BJ (cell line): ENCODE data around the gene COL9A2. TPM values are rescaled to one million over a fixed set of nuclear protein-coding genes. Genes with fewer than 3 reads are reported as not detected.

Source experiments
- CTCF ChIA-PET: fragments of 350-600 bp; formaldehyde crosslinking; extraction: SDS; loops from one replicate; lab custom pipeline; 2021; ENCODE audit warnings: antibody characterized with exemption, inconsistent platforms; lab: Yijun Ruan, JAX
- POLR2A ChIA-PET: fragments of 300-600 bp; sonication (Branson Sonifier 250); formaldehyde crosslinking; extraction: SDS; loops from one replicate; lab custom pipeline; 2021; ENCODE audit warnings: antibody characterized with exemption; lab: Charles Lee
- DNase-seq: peaks from one replicate; pipeline ENCODE4 v3.0.0-alpha.2; 2011; ENCODE audit warnings: low read depth
- H3K27me3 ChIP-seq: 2 replicates; pipeline ENCODE4 v1.6.0; 2011; ENCODE audit warnings: low read length; ENCODE audit not compliant: control insufficient read depth, insufficient read depth
- H3K36me3 ChIP-seq: 2 replicates; pipeline ENCODE4 v1.5.1; 2011; ENCODE audit warnings: low read length; ENCODE audit not compliant: control insufficient read depth, insufficient read depth
- H3K4me3 ChIP-seq: 2 replicates; pipeline ENCODE4 v1.5.1; 2011; ENCODE audit warnings: low read depth, mild to moderate bottlenecking, control low read depth, low read length
- polyA plus RNA-seq: library from polyadenylated mRNA; depleted of rRNA; stranded (reverse); fragments of >200 nt; gene quantifications from 2 replicates; pipeline ENCODE4 v1.2.3, GENCODE V29; 2011; rRNA removed
- TF ChIP-seq, protein P1 (sequence below): IDR thresholded peaks from 2 replicates; pipeline ENCODE4 v1.5.1; 2011; ENCODE audit warnings: low read depth, mild to moderate bottlenecking, control low read depth, inconsistent platforms, low read length, moderate library complexity; ENCODE audit not compliant: insufficient read depth

The COL9A2 gene
- polyA plus RNA-seq, 1 experiment, result 0.07 TPM

DNA sequence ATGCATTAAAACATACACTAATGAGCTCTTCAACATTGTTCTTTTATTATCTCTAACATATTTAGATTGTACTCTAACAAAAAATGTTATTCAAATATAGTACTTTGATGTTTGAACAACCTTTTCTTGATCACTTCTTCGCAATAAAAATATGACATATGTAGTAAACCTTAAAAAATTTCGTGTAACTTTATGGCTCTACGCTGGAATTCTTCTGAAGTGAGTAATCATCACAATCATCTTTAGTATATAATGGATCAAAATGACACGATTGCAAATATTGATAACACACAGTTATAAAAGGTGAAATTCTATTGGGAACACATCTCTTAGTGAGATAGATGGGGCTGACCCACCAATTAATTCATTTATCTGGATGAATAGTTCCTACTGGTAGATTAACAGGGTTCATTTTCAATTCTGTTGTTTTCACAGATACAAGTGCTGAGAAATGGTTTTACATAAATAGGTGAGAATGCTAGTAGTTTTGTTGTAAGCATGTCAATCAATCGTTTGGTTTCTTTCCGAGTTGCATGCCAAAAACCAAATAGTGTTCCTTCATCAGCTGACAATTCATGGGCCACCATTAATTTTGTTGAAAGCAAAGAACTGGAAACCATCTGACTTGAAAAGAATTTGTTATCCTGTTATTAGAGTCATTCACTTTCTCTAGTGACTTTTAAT lies 60.5 kb downstream of the COL9A2 start:
- POLR2A ChIA-PET, result no interaction called here
- H3K4me3 ChIP-seq, result peak overlapping the region; percentile 87
- peaks cover 3% of the 10 kb centered on the region for H3K36me3 ChIP-seq
- TF ChIP-seq, protein P1, sequence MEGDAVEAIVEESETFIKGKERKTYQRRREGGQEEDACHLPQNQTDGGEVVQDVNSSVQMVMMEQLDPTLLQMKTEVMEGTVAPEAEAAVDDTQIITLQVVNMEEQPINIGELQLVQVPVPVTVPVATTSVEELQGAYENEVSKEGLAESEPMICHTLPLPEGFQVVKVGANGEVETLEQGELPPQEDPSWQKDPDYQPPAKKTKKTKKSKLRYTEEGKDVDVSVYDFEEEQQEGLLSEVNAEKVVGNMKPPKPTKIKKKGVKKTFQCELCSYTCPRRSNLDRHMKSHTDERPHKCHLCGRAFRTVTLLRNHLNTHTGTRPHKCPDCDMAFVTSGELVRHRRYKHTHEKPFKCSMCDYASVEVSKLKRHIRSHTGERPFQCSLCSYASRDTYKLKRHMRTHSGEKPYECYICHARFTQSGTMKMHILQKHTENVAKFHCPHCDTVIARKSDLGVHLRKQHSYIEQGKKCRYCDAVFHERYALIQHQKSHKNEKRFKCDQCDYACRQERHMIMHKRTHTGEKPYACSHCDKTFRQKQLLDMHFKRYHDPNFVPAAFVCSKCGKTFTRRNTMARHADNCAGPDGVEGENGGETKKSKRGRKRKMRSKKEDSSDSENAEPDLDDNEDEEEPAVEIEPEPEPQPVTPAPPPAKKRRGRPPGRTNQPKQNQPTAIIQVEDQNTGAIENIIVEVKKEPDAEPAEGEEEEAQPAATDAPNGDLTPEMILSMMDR, result no peak
- CTCF ChIA-PET, result interaction anchor here (1.0 kb wide), 2 partner anchors 11 to 82 kb away, joined by 3 to 4 read pairs; no protein-coding TSS in a partner anchor
- no peak for DNase-seq
- no peaks in the 10 kb centered on the region for H3K27me3 ChIP-seq

DNA sequence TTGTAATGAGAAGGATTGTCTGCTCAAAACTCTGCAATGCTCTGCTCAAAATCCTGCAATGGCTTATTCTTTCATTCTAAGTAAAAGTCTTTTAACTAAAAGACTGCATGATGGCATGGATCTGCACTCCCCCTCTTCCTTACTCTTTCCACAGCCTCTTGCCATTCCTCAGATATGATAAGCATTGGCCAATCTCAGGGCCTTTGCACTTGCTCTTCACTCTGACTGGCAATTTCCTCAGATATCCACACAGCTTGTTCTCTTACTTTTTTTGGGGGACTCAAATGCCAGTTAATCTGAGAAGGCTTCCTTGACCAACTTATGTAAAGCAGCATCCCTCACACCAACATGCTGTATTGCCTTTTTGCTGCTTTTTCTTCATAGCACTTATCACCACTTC lies 61.9 kb downstream of the COL9A2 start:
- H3K27me3 ChIP-seq, result no peaks in the 10 kb centered on the region
- CTCF ChIA-PET, result interaction anchor here (1.2 kb wide), 1 partner anchor 60 kb away, joined by 4 read pairs; no protein-coding TSS in a partner anchor
- POLR2A ChIA-PET, result no interaction called here

DNA sequence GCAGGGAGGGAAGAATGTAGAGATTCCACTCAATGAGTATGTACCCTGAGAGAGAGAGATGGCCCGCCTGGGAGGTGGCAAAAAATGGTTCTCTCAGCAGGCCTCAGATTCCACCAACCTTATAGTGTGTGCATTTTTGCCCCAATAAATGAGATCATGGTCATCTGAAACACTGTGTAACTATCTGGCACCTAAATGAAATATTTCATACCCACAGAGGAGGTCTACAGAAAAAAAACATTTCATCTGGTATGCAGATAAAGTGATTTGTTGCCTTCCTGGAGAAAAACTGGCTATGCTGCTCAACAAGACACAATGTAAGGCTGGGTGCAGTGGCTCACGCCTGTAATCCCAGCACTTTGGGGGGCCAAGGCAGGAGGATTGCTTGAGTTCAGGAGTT lies 64.5 kb downstream of the COL9A2 start:
- no peaks in the 10 kb centered on the region for H3K36me3 ChIP-seq
- H3K4me3 ChIP-seq, result no peak overlapping the region
- no peak for DNase-seq
- TF ChIP-seq, protein P1, result no peak
- ChIA-PET POLR2A (no interaction called here), CTCF (no interaction called here)
- no peaks in the 10 kb centered on the region for H3K27me3 ChIP-seq

More for the DNA sequence above, 61.9 kb downstream of the COL9A2 start:
- no peak for DNase-seq
- Histone ChIP-seq H3K36me3 (no peaks in the 10 kb centered on the region; the same call in 1 of the 2 replicates), H3K4me3 (no peak overlapping the region)
- TF ChIP-seq, protein P1, result no peak

DNA sequence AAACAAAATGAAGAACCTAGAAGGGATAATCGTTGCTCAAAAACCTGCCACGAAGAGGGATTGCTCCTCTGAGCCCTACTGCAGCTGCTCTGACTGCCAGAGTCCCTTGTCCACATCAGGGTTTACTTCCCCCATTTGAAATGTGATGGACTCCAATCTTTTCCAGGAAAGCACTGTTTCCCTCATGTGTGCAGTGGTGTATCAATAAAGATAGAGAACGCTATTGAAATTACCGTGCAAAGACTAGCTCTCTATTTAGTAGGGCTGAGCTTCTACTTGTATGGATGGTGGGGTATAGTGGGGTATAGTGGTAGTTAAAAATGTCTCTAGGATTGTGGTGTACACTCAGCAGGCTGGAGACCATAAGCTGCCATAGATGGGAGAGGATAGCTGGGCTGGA lies 65.6 kb downstream of the COL9A2 start:
- POLR2A ChIA-PET, result no interaction called here
- H3K27me3 ChIP-seq, result no peaks in the 10 kb centered on the region
- H3K36me3 ChIP-seq, result no peaks in the 10 kb centered on the region
- CTCF ChIA-PET, result no interaction called here
- no peak overlapping the region for H3K4me3 ChIP-seq
- DNase-seq, result no peak
- TF ChIP-seq, protein P1, result no peak

Other genes starting within 250 kb of the COL9A2 start
- 46.6 and 48.7 TPM in 2 replicates for gene PPT1, start 220.0 kb downstream of the COL9A2 start, polyA plus RNA-seq
- 4.1 and 6.8 TPM in 2 replicates for gene RLF, start 155.9 kb downstream of the COL9A2 start, polyA plus RNA-seq
- not detected in 2 replicates for gene TMCO2, start 69.3 kb downstream of the COL9A2 start, polyA plus RNA-seq
- 16.5 and 37.3 TPM in 2 replicates for gene ZMPSTE24, start 59.0 kb downstream of the COL9A2 start, polyA plus RNA-seq
- gene SMAP2, start 56.4 kb upstream of the COL9A2 start, polyA plus RNA-seq, result 9.0 and 10.2 TPM in 2 replicates
- 1.5 and 2.5 TPM in 2 replicates for gene ZFP69B, start 133.2 kb upstream of the COL9A2 start, polyA plus RNA-seq
- 1.4 and 1.9 TPM in 2 replicates for gene ZFP69, start 160.0 kb upstream of the COL9A2 start, polyA plus RNA-seq
- 6.4 and 9.6 TPM in 2 replicates for gene EXO5, start 191.5 kb upstream of the COL9A2 start, polyA plus RNA-seq
- 1.4 and 2.6 TPM in 2 replicates for gene ZNF684, start 214.4 kb upstream of the COL9A2 start, polyA plus RNA-seq